Measurements from ENCODE around the gene CTCFL.

Gene CTCFL

DNA sequence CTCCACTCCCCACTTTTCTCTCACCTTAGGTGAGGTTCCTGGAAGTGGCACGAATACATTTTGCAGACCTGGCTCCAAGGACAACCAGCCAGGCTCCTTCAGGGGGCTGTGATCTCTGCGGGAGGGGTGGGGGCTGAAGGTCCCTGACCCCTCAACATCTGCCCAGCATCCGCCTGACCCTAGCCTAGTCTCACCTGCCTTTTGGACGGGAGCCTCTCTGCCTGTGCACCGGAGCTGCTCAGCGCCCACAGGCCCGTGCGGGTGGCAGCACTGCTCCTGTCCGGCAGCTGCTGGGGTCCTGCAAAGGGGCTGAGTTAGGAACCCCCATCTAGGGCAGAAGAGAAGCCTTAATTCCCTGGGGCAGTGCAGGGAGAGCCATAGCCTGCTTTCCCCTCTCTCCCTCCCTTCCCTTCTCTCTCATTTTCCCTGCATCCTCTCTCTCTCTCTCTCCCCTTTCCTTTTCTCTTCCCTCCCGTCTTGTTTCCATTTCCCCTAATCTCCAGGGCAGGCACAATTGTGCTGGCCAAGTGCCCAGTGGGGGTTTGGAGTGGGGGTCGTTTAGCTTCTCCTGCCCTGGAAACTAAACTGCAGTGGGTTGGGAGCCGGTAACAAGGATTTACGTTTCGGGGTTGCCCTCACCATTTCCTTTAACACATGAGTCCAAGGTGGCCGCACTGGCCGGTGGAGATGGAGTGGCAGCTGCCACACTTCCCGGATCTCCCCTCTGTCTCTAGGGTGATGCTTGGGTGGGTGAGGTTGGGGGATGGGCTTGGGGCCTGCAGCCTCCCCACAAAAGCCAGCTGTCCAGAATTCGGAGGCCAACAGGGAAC lies 54.1 kb downstream of the CTCFL start:
- Histone ChIP-seq H3K9ac (ENCODE audit: insufficient read length, low read depth) (peak overlapping the region; percentile 26), H3K27me3 (ENCODE audit: insufficient read depth, insufficient read length) (peaks cover 2% of the 10 kb centered on the region), H3K4me1 (ENCODE audit: insufficient read depth, insufficient read length) (peaks cover 20% of the 10 kb centered on the region), H3K36me3 (ENCODE audit: insufficient read depth, insufficient read length, low read length) (no peaks in the 10 kb centered on the region), H3K9me3 (ENCODE audit: insufficient read depth, low read length) (no peaks in the 10 kb centered on the region), H3K4me3 (ENCODE audit: insufficient read length, low read depth) (no peak overlapping the region)
- no peak for DNase-seq (ENCODE audit: low read depth, low spot score)
- TF ChIP-seq SUZ12 (IDR thresholded peaks at IDR 0.05; ENCODE audit: extremely low read depth, insufficient read depth, insufficient read length) (no peak), ZNF274 (IDR thresholded peaks at IDR 0.05; ENCODE audit: low read depth, low read length) (no peak), YY1 (IDR thresholded peaks at IDR 0.05; ENCODE audit: insufficient read depth, insufficient read length) (no peak)

DNA sequence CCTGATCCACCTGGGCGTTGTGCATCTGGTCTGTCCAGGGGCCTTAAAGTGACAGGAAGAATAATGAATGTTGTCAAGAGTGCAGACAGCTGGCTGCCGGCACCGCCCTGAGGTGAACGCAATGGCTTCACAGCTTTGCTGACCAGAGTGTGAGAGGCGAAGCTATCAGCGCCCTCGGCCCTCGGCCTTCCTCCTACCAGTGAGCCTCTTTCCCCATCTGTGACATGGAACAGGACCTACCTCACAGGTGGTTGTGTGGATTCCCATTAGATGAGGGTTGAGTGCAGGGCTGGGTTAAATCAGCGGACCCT lies 54.8 kb downstream of the CTCFL start:
- H3K9me3 ChIP-seq (ENCODE audit: insufficient read depth, low read length): no peaks in the 10 kb centered on the region
- peaks cover 20% of the 10 kb centered on the region for H3K4me1 ChIP-seq (ENCODE audit: insufficient read depth, insufficient read length)
- H3K4me3 ChIP-seq (ENCODE audit: insufficient read length, low read depth): no peak overlapping the region
- TF ChIP-seq ZNF274 (IDR thresholded peaks at IDR 0.05; ENCODE audit: low read depth, low read length): no peak
- DNase-seq (ENCODE audit: low read depth, low spot score): no peak
- peak overlapping the region; percentile 51 for H3K9ac ChIP-seq (ENCODE audit: insufficient read length, low read depth)
- no peaks in the 10 kb centered on the region for H3K36me3 ChIP-seq (ENCODE audit: insufficient read depth, insufficient read length, low read length)
- no peaks in the 10 kb centered on the region for H3K27me3 ChIP-seq (ENCODE audit: insufficient read depth, insufficient read length)

DNA sequence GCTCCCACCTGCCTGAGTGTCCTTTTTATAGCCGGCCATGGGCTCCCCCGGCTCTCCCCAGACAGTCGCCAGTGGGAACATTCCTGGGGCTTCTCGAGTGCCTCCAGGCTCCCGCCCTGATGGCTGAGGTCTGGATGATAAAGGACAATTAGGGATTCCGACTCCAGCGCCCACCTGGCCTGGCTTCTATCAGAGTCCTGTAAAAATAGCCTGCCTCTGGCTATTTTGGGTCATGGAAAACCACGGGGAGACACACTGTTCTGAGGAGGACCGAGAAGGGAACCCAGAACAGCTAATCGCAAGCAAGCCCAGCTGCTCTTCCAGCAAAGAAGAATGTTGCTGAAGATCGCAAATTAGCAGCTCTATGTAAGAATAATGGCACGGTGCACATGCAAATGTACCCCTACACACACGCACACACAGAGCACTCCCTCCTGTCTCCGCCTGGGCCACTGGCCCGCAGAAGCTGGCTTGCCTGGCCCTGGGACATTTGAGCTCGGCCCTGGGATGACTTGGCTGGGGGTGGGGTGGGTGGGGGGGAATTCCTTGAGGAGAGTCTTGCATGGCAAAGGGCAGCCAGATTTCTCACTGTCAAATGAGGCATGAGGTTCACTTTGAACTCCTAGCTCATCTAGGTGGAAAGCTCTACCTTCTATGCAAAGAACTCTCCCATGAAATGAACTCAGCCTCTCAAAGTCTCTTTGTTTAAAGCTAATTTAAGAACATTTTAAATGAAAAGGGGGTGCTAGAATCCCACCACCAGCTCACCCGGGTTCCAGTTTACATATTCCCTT lies 55.3 kb downstream of the CTCFL start:
- no peaks in the 10 kb centered on the region for H3K27me3 ChIP-seq (ENCODE audit: insufficient read depth, insufficient read length)
- no peaks in the 10 kb centered on the region for H3K36me3 ChIP-seq (ENCODE audit: insufficient read depth, insufficient read length, low read length)
- TF ChIP-seq ZNF274 (IDR thresholded peaks at IDR 0.05; ENCODE audit: low read depth, low read length) (no peak), YY1 (IDR thresholded peaks at IDR 0.05; ENCODE audit: insufficient read depth, insufficient read length) (no peak), SUZ12 (IDR thresholded peaks at IDR 0.05; ENCODE audit: extremely low read depth, insufficient read depth, insufficient read length) (no peak)
- H3K9me3 ChIP-seq (ENCODE audit: insufficient read depth, low read length): no peaks in the 10 kb centered on the region
- no peak for DNase-seq (ENCODE audit: low read depth, low spot score)
- H3K4me1 ChIP-seq (ENCODE audit: insufficient read depth, insufficient read length): peaks cover 18% of the 10 kb centered on the region
- H3K9ac ChIP-seq (ENCODE audit: insufficient read length, low read depth): peak overlapping the region; percentile 51
- H3K4me3 ChIP-seq (ENCODE audit: insufficient read length, low read depth): no peak overlapping the region

DNA sequence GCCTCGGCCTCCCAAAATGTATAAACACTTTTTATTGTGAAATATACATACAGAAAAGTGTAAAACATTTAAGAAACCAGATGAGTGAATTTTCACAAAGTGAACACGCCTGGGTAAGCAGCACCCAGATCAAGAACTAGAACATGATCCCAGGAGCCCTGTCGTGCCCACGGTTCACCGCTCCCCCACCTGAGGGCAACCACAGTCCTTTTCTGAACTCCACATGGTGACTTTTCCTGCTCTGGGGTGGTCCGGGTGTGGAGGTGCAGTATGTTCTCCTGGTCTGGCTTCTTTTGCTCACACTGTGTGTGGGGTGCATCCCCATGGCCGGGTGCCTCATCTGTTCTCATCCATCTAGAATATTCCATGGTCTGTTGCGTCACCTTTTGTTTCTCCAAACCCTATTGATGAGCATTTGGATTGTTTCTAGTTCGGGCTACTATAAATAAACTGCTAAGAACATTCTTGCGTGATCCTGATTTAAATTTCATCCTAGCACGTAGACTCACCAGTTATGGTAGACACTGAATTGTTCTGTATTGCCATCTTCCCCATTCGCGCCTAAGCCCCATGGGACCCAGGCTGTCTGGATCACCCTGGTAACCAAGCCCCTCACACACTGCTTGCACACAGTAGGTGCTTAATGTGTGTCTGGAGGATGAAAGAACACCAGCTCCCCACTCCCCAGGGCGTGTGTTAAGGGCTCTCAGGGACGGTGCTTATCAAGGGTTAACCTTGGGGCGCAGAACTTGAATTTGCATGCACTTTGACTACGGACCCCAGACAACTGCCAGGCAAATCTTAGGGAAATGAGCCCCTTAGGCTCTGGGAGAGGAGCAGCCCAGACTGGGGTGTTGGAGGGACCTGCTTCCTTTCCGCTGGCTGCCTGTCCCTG lies 56.2 kb downstream of the CTCFL start:
- Histone ChIP-seq H3K9me3 (ENCODE audit: insufficient read depth, low read length) (no peaks in the 10 kb centered on the region), H3K9ac (ENCODE audit: insufficient read length, low read depth) (no peak overlapping the region), H3K4me1 (ENCODE audit: insufficient read depth, insufficient read length) (peaks cover 17% of the 10 kb centered on the region), H3K27me3 (ENCODE audit: insufficient read depth, insufficient read length) (no peaks in the 10 kb centered on the region), H3K36me3 (ENCODE audit: insufficient read depth, insufficient read length, low read length) (no peaks in the 10 kb centered on the region), H3K4me3 (ENCODE audit: insufficient read length, low read depth) (no peak overlapping the region)
- no peak for DNase-seq (ENCODE audit: low read depth, low spot score)
- TF ChIP-seq SUZ12 (IDR thresholded peaks at IDR 0.05; ENCODE audit: extremely low read depth, insufficient read depth, insufficient read length): no peak
- TF ChIP-seq ZNF274 (IDR thresholded peaks at IDR 0.05; ENCODE audit: low read depth, low read length): no peak
- no peak for TF ChIP-seq YY1 (IDR thresholded peaks at IDR 0.05; ENCODE audit: insufficient read depth, insufficient read length)

DNA sequence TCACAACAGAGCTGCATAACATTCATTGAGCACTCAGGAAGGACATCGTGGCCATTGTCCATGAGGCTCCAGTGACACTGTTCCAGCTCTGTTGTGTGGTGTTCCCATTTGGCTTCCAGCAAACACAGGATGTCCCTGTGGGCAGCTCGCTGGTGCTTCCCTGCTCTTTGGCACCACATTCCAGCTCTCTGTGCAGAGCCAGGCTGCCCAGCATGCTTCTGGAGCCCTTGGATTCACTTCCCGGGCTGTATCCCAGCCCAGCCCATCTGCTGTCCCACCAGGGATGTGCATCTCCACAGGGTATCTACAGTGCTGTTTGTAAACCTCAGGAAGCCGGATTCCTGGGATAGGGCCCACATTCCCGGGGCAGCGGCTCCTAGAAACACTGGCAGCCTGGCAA lies 57.2 kb downstream of the CTCFL start:
- Histone ChIP-seq H3K27me3 (ENCODE audit: insufficient read depth, insufficient read length) (no peaks in the 10 kb centered on the region), H3K4me1 (ENCODE audit: insufficient read depth, insufficient read length) (peaks cover 15% of the 10 kb centered on the region), H3K4me3 (ENCODE audit: insufficient read length, low read depth) (no peak overlapping the region), H3K36me3 (ENCODE audit: insufficient read depth, insufficient read length, low read length) (no peaks in the 10 kb centered on the region), H3K9me3 (ENCODE audit: insufficient read depth, low read length) (no peaks in the 10 kb centered on the region), H3K9ac (ENCODE audit: insufficient read length, low read depth) (no peak overlapping the region)
- TF ChIP-seq SUZ12 (IDR thresholded peaks at IDR 0.05; ENCODE audit: extremely low read depth, insufficient read depth, insufficient read length) (no peak), YY1 (IDR thresholded peaks at IDR 0.05; ENCODE audit: insufficient read depth, insufficient read length) (no peak), ZNF274 (IDR thresholded peaks at IDR 0.05; ENCODE audit: low read depth, low read length) (no peak)
- no peak for DNase-seq (ENCODE audit: low read depth, low spot score)

DNA sequence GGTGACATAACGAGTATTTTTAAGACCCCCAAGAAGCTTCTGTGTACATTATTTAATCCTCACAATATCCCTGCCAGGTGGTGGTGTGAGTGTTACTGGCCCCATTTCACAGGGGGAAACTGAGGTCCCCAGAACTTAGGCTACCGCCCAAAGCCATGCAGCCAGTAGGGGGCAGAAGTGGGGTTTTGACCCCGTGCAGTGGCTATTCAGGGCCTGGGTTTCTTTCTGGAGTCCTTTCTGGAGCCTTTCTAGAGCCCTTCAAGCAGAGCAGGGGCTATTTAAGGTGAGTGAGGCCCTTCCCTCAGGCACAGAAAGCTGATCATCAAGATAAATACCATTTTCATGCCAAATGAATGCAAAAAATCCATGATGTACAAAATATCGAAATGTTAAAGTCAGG lies 59.0 kb downstream of the CTCFL start:
- Histone ChIP-seq H3K27me3 (ENCODE audit: insufficient read depth, insufficient read length) (no peaks in the 10 kb centered on the region), H3K4me1 (ENCODE audit: insufficient read depth, insufficient read length) (peaks cover 9% of the 10 kb centered on the region), H3K36me3 (ENCODE audit: insufficient read depth, insufficient read length, low read length) (no peaks in the 10 kb centered on the region), H3K9ac (ENCODE audit: insufficient read length, low read depth) (no peak overlapping the region), H3K4me3 (ENCODE audit: insufficient read length, low read depth) (no peak overlapping the region), H3K9me3 (ENCODE audit: insufficient read depth, low read length) (no peaks in the 10 kb centered on the region)
- TF ChIP-seq YY1 (IDR thresholded peaks at IDR 0.05; ENCODE audit: insufficient read depth, insufficient read length) (no peak), ZNF274 (IDR thresholded peaks at IDR 0.05; ENCODE audit: low read depth, low read length) (no peak), SUZ12 (IDR thresholded peaks at IDR 0.05; ENCODE audit: extremely low read depth, insufficient read depth, insufficient read length) (no peak)
- DNase-seq (ENCODE audit: low read depth, low spot score): no peak

Data from NT2/D1 (cell line).